Kidney capillary endothelial cell (primary cell): ENCODE data around the gene LRP4.
A peak's percentile ranks its signal among the peaks of the same experiment; 100 is the strongest.
"Not testable (repeated sequence)": the region's sequence is repeated elsewhere in the genome, so short reads cannot be mapped to it uniquely, and the experiment has no call there.

Experiments used
- DNase-seq: peaks from one replicate; pipeline ENCODE4 v3.0.0-alpha.2; 2018; ENCODE audit warnings: low spot score

The LRP4 gene

GRCh38 chr11:46927928-46928327 is 9.6 kb upstream of the LRP4 start:
- DNase-seq = not testable (repeated sequence)

- DNase-seq = peak; percentile 96
These were observed 2.4 kb upstream of the LRP4 start for GRCh38 chr11:46920755-46921154.

GRCh38 chr11:46918788-46919513 is 601 bp upstream of the LRP4 start:
- no peak for DNase-seq

GRCh38 chr11:46917762-46918082 is 628 bp downstream of the LRP4 start:
- DNase-seq = no peak

GRCh38 chr11:46917109-46917761 is 1.1 kb downstream of the LRP4 start:
- DNase-seq = no peak

GRCh38 chr11:46916286-46917108 is 1.9 kb downstream of the LRP4 start:
- DNase-seq = no peak

GRCh38 chr11:46914910-46915309 is 3.4 kb downstream of the LRP4 start:
- no peak for DNase-seq

GRCh38 chr11:46914363-46914762 is 4.0 kb downstream of the LRP4 start:
- DNase-seq = peak; percentile 74

- DNase-seq = no peak
These were observed 4.9 kb downstream of the LRP4 start for GRCh38 chr11:46913484-46913883.

GRCh38 chr11:46912526-46913150 is 5.7 kb downstream of the LRP4 start:
- peak; percentile 70 for DNase-seq

- no peak for DNase-seq
These were observed 10.7 kb downstream of the LRP4 start for GRCh38 chr11:46907606-46908005.

- DNase-seq = peak; percentile 65
These were observed 11.7 kb downstream of the LRP4 start for GRCh38 chr11:46906609-46907041.

GRCh38 chr11:46905806-46906205 is 12.5 kb downstream of the LRP4 start:
- no peak for DNase-seq

- no peak for DNase-seq
These were observed 14.5 kb downstream of the LRP4 start for GRCh38 chr11:46903846-46904245.

- no peak for DNase-seq
These were observed 15.7 kb downstream of the LRP4 start for GRCh38 chr11:46902694-46903093.

GRCh38 chr11:46901156-46901555 is 17.2 kb downstream of the LRP4 start:
- DNase-seq = no peak

GRCh38 chr11:46900091-46900746 is 18.1 kb downstream of the LRP4 start:
- no peak for DNase-seq

GRCh38 chr11:46899501-46900025 is 18.8 kb downstream of the LRP4 start:
- DNase-seq = no peak

GRCh38 chr11:46898396-46899095 is 19.8 kb downstream of the LRP4 start:
- no peak for DNase-seq

- peak; percentile 61 for DNase-seq
These were observed 21.5 kb downstream of the LRP4 start for GRCh38 chr11:46896719-46897406.
